ENCODE data around the gene NR6A1. TPM values are rescaled to one million over a fixed set of nuclear protein-coding genes. Genes with fewer than 3 reads are reported as not detected.

The NR6A1 gene
- total and polyA plus RNA-seq, 10 donors = 0.14 to 3.7 (median 1.9) TPM

DNA sequence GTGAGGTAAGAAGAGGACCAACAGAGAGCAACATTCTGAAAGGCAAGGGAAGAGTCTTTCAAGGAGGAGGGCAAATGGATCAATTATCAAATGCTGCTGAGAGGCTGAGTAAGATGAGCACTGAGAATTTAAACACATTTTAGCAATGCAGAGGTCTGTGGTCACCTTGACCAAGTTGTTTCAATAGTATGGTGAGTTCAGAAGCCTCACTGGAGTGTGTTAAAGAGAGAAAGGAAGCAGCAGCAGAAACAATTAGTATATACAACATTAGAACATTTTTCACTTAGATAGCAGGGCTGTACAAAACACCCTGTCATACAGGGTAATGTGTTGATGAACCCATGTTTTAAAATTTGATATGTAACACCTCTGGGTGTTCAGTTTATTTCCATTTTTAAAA is 131.5 kb downstream of the NR6A1 start:
- no peak for DNase-seq
- H3K4me1 ChIP-seq = no peaks in the 10 kb centered on the region
- no peak overlapping the region for H3K4me3 ChIP-seq
- peaks cover 0 to 3% (median 0%) of the 10 kb centered on the region in 8 donors for H3K9me3 ChIP-seq
- intact Hi-C loops (cut with DNase I; ENCODE audit: low total_unique reads) = no loop called here
- TF ChIP-seq POLR2AphosphoS5 (IDR thresholded peaks at IDR 0.05) (no peak), CTCF (IDR thresholded peaks at IDR 0.05 in 8 of 11, conservative IDR thresholded peaks at IDR 0.05 in 3 of 11) (no peak), POLR2A (IDR thresholded peaks at IDR 0.05) (no peak)
- H3K36me3 ChIP-seq = no peaks in the 10 kb centered on the region
- no peak overlapping the region for H3K27ac ChIP-seq
- H3K27me3 ChIP-seq (replicated peaks in 1 of 7) = no peaks in the 10 kb centered on the region

- 76 to 88% (median 86%) methylated on average over 5 of the region's 5 CpGs for WGBS, 5 donors
- intact Hi-C loops (cut with DNase I; ENCODE audit: low total_unique reads) = no loop called here
- Histone ChIP-seq H3K36me3 (no peaks in the 10 kb centered on the region), H3K4me1 (no peaks in the 10 kb centered on the region), H3K9me3 (no peaks in the 10 kb centered on the region), H3K4me3 (no peak overlapping the region), H3K27ac (no peak overlapping the region), H3K27me3 (replicated peaks in 1 of 7) (no peaks in the 10 kb centered on the region)
- no peak for DNase-seq
- no peak for TF ChIP-seq POLR2A (IDR thresholded peaks at IDR 0.05)
- TF ChIP-seq POLR2AphosphoS5 (IDR thresholded peaks at IDR 0.05) = no peak
- TF ChIP-seq CTCF (IDR thresholded peaks at IDR 0.05 in 8 of 11, conservative IDR thresholded peaks at IDR 0.05 in 3 of 11) = no peak
Measured at GRCh38 chr9:124635285-124635684, 135.8 kb downstream of the NR6A1 start.

- no peaks in the 10 kb centered on the region for H3K27me3 ChIP-seq (replicated peaks in 1 of 7)
- TF ChIP-seq CTCF (IDR thresholded peaks at IDR 0.05 in 8 of 11, conservative IDR thresholded peaks at IDR 0.05 in 3 of 11) = no peak
- TF ChIP-seq POLR2AphosphoS5 (IDR thresholded peaks at IDR 0.05) = no peak
- TF ChIP-seq POLR2A (IDR thresholded peaks at IDR 0.05) = no peak
- intact Hi-C loops (cut with DNase I; ENCODE audit: low total_unique reads) = no loop called here
- no peak for DNase-seq
- no peak overlapping the region for H3K4me3 ChIP-seq
- H3K36me3 ChIP-seq = no peaks in the 10 kb centered on the region
- 26 to 40% (median 28%) methylated on average over 5 of the region's 5 CpGs for whole genome bisulfite sequencing, 5 donors
- H3K4me1 ChIP-seq = no peaks in the 10 kb centered on the region
- no peaks in the 10 kb centered on the region for H3K9me3 ChIP-seq
- no peak overlapping the region for H3K27ac ChIP-seq
Measured at GRCh38 chr9:124632077-124632621, 139.0 kb downstream of the NR6A1 start.

- intact Hi-C loops (cut with DNase I; ENCODE audit: low total_unique reads) = no loop called here
- DNase-seq = no peak
- H3K27me3 ChIP-seq (replicated peaks in 1 of 7) = no peaks in the 10 kb centered on the region
- no peaks in the 10 kb centered on the region for H3K36me3 ChIP-seq
- H3K9me3 ChIP-seq = no peaks in the 10 kb centered on the region
- no peak for TF ChIP-seq CTCF (IDR thresholded peaks at IDR 0.05 in 8 of 11, conservative IDR thresholded peaks at IDR 0.05 in 3 of 11)
- TF ChIP-seq POLR2AphosphoS5 (IDR thresholded peaks at IDR 0.05) = no peak
- no peak for TF ChIP-seq POLR2A (IDR thresholded peaks at IDR 0.05)
- H3K4me3 ChIP-seq = no peak overlapping the region
- H3K27ac ChIP-seq = no peak overlapping the region
- no peaks in the 10 kb centered on the region for H3K4me1 ChIP-seq
Measured at GRCh38 chr9:124631326-124631725, 139.8 kb downstream of the NR6A1 start.
